Smooth muscle cell (in vitro differentiated cells): ENCODE results near the gene RPUSD1. TPM values are rescaled to one million over a fixed set of nuclear protein-coding genes. Genes with fewer than 3 reads are reported as not detected.
A peak's percentile ranks its signal among the peaks of the same experiment; 100 is the strongest.

ENCODE experiments used
- DNase-seq: peaks from one replicate; lab custom pipeline; 2025; ENCODE audit not compliant: unreplicated experiment; lab: John Stamatoyannopoulos, UW
- H2AFZ ChIP-seq: fragments of 200-600 bp; sonication (generic); 2 replicates; pipeline ENCODE4 v1.6.0; 2016; ENCODE audit warnings: antibody characterized with exemption, low read depth, mild to moderate bottlenecking
- H3F3A ChIP-seq: fragments of 200-600 bp; sonication (generic); 2 replicates; pipeline ENCODE4 v1.6.0; 2017; ENCODE audit warnings: antibody characterized with exemption, low read depth
- H3K27ac ChIP-seq: fragments of 200-600 bp; sonication (generic); 2 replicates; pipeline ENCODE4 v1.5.1; 2016; ENCODE audit warnings: low read depth, mild to moderate bottlenecking
- H3K27me3 ChIP-seq: fragments of 200-600 bp; sonication (generic); 2 replicates; pipeline ENCODE4 v1.6.1; 2016; ENCODE audit warnings: low read depth, mild to moderate bottlenecking
- H3K36me3 ChIP-seq: fragments of 200-600 bp; sonication (generic); 2 replicates; pipeline ENCODE4 v1.5.1; 2016; ENCODE audit warnings: low read depth
- H3K4me1 ChIP-seq: fragments of 200-600 bp; sonication (generic); 2 replicates; pipeline ENCODE4 v1.5.1; 2016; ENCODE audit warnings: low read depth
- H3K4me2 ChIP-seq: fragments of 200-600 bp; sonication (generic); 2 replicates; pipeline ENCODE4 v1.6.0; 2016; ENCODE audit warnings: mild to moderate bottlenecking
- H3K4me3 ChIP-seq: fragments of 200-600 bp; sonication (generic); 2 replicates; pipeline ENCODE4 v1.5.1; 2016; ENCODE audit warnings: mild to moderate bottlenecking
- H3K79me2 ChIP-seq: fragments of 200-600 bp; sonication (generic); 2 replicates; pipeline ENCODE4 v1.6.0; 2016; ENCODE audit warnings: low read depth, mild to moderate bottlenecking
- H3K9ac ChIP-seq: fragments of 200-600 bp; sonication (generic); 2 replicates; pipeline ENCODE4 v1.6.0; 2016; ENCODE audit warnings: low read depth
- H3K9me3 ChIP-seq: fragments of 200-600 bp; sonication (generic); replicated peaks from 2 replicates; pipeline ENCODE4 v1.5.1; 2016; ENCODE audit warnings: low read depth
- H4K20me1 ChIP-seq: fragments of 200-600 bp; sonication (generic); 2 replicates; pipeline ENCODE4 v1.6.0; 2016; ENCODE audit warnings: low read depth
- WGBS: methylation state at CpG from one replicate; pipeline ENCODE4 v1.1.7; 2016; ENCODE audit warnings: low lambda C conversion rate; 5-methylcytosine and 5-hydroxymethylcytosine counted together
- polyA plus RNA-seq: library from polyadenylated mRNA; unstranded; fragments of >200 nt; fragmentation: Nextera tagmentation; extraction: Ambion mirVana; gene quantifications from 2 replicates; pipeline ENCODE4 v1.2.1, GENCODE V29; 2016
- total RNA-seq: library from RNA; depleted of rRNA; stranded (reverse); fragments of >200 nt; gene quantifications from 2 replicates; pipeline ENCODE4 v1.2.3, GENCODE V29; 2014
- TF ChIP-seq, protein P1 (sequence below): fragments of 200-600 bp; sonication (generic); IDR thresholded peaks from 2 replicates; pipeline ENCODE4 v1.5.1; 2017; ENCODE audit warnings: borderline replicate concordance, mild to moderate bottlenecking, antibody characterized with exemption; ENCODE audit not compliant: insufficient read depth, poor library complexity, severe bottlenecking

The RPUSD1 gene
- total and polyA plus RNA-seq, 2 experiments from 2014 or later = 7.8 to 20.8 TPM

GRCh38 chr16:752007-752312 lies 36.2 kb downstream of the RPUSD1 start:
- H3K4me1 ChIP-seq = peaks cover 4% of the 10 kb centered on the region
- no peak for DNase-seq
- no peak overlapping the region for H3K27ac ChIP-seq
- no peak overlapping the region for H3K9ac ChIP-seq
- H3K79me2 ChIP-seq = no peaks in the 10 kb centered on the region
- H3K27me3 ChIP-seq = no peaks in the 10 kb centered on the region
- no peaks in the 10 kb centered on the region for H3K9me3 ChIP-seq
- no peak overlapping the region for H3K4me3 ChIP-seq
- no peaks in the 10 kb centered on the region for H3F3A ChIP-seq
- H2AFZ ChIP-seq = no peak overlapping the region
- H3K36me3 ChIP-seq = no peaks in the 10 kb centered on the region
- WGBS = 48% methylated on average over 10 of the region's 10 CpGs
- TF ChIP-seq, protein P1, sequence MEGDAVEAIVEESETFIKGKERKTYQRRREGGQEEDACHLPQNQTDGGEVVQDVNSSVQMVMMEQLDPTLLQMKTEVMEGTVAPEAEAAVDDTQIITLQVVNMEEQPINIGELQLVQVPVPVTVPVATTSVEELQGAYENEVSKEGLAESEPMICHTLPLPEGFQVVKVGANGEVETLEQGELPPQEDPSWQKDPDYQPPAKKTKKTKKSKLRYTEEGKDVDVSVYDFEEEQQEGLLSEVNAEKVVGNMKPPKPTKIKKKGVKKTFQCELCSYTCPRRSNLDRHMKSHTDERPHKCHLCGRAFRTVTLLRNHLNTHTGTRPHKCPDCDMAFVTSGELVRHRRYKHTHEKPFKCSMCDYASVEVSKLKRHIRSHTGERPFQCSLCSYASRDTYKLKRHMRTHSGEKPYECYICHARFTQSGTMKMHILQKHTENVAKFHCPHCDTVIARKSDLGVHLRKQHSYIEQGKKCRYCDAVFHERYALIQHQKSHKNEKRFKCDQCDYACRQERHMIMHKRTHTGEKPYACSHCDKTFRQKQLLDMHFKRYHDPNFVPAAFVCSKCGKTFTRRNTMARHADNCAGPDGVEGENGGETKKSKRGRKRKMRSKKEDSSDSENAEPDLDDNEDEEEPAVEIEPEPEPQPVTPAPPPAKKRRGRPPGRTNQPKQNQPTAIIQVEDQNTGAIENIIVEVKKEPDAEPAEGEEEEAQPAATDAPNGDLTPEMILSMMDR = no peak
- H4K20me1 ChIP-seq = no peaks in the 10 kb centered on the region
- no peak overlapping the region for H3K4me2 ChIP-seq

- no peaks in the 10 kb centered on the region for H3K79me2 ChIP-seq
- no peaks in the 10 kb centered on the region for H4K20me1 ChIP-seq
- 80% methylated on average over 39 of the region's 39 CpGs for WGBS
- no peak overlapping the region for H2AFZ ChIP-seq
- no peaks in the 10 kb centered on the region for H3K36me3 ChIP-seq
- DNase-seq = no peak
- no peaks in the 10 kb centered on the region for H3F3A ChIP-seq
- no peak overlapping the region for H3K4me3 ChIP-seq
- peaks cover 4% of the 10 kb centered on the region for H3K4me1 ChIP-seq
- H3K9ac ChIP-seq = no peak overlapping the region
- H3K27me3 ChIP-seq = no peaks in the 10 kb centered on the region
- no peaks in the 10 kb centered on the region for H3K9me3 ChIP-seq
- TF ChIP-seq, protein P1 = no peak
- no peak overlapping the region for H3K27ac ChIP-seq
- no peak overlapping the region for H3K4me2 ChIP-seq
These were observed 36.8 kb downstream of the RPUSD1 start for GRCh38 chr16:751152-752006.

- Histone ChIP-seq H3K79me2 (no peaks in the 10 kb centered on the region), H2AFZ (no peak overlapping the region), H3F3A (no peaks in the 10 kb centered on the region), H3K4me3 (no peak overlapping the region), H3K9me3 (no peaks in the 10 kb centered on the region), H3K4me2 (no peak overlapping the region), H4K20me1 (no peaks in the 10 kb centered on the region), H3K27me3 (no peaks in the 10 kb centered on the region), H3K27ac (no peak overlapping the region), H3K4me1 (peaks cover 4% of the 10 kb centered on the region), H3K9ac (no peak overlapping the region), H3K36me3 (no peaks in the 10 kb centered on the region)
- WGBS = 75% methylated on average over 9 of the region's 9 CpGs
- TF ChIP-seq, protein P1 = no peak
- no peak for DNase-seq
These were observed 37.7 kb downstream of the RPUSD1 start for GRCh38 chr16:750485-750884.

DNA sequence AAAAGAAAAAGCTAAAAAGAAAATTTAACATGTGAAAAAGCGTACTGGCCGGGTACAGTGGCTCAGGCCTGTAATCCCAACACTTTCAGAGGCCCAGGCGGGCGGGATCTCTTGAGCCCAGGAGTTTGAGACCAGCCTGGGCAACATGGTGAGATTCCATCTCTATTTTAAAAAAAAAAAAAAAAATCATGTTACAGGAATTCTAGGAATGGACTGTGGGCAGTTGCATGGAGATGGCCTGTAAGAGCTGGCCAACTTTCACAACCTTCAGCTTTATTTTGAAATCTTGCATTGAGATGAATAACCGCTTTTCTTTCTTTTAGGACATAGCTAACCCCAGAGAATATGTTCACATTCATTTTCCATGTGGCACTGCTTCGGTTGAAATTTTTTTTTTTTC lies 39.2 kb downstream of the RPUSD1 start:
- Histone ChIP-seq H3K4me3 (no peak overlapping the region), H3K79me2 (no peaks in the 10 kb centered on the region), H3K27ac (peak overlapping the region; percentile 19), H2AFZ (no peak overlapping the region), H3K4me2 (no peak overlapping the region), H3K4me1 (peaks cover 4% of the 10 kb centered on the region), H4K20me1 (no peaks in the 10 kb centered on the region), H3K9ac (no peak overlapping the region), H3K27me3 (no peaks in the 10 kb centered on the region), H3K9me3 (no peaks in the 10 kb centered on the region), H3F3A (no peaks in the 10 kb centered on the region), H3K36me3 (no peaks in the 10 kb centered on the region)
- 73% methylated on average over 6 of the region's 6 CpGs for WGBS
- TF ChIP-seq, protein P1 = no peak
- DNase-seq = no peak
